Breast epithelium (tissue), 4 donors: ENCODE results near the gene BTRC. TPM values are rescaled to one million over a fixed set of nuclear protein-coding genes. Genes with fewer than 3 reads are reported as not detected.

Experiments used
- DNase-seq, 2 donors: peaks; one replicate each; pipeline ENCODE4 v3.0.0-alpha.2; 2019; ENCODE audit warnings: low spot score in 2 of 2
- H3K27ac ChIP-seq, 2 donors: fragments of 200-600 bp; sonication (generic) in 1 of 2; one replicate each; pipeline ENCODE4 v1.5.1; 2016 to 2019; ENCODE audit warnings: mild to moderate bottlenecking in 1 of 2
- H3K27me3 ChIP-seq, 2 donors: fragments of 200-600 bp; sonication (generic) in 1 of 2; one replicate each; pipeline versions ENCODE4 v1.5.1 to v1.6.0; 2017 to 2019; ENCODE audit warnings: control low read depth in 1 of 2, mild to moderate bottlenecking in 1 of 2
- H3K36me3 ChIP-seq: fragments of 200-600 bp; one replicate; pipeline ENCODE4 v1.5.1; 2019
- H3K4me1 ChIP-seq, 2 donors: fragments of 200-600 bp; sonication (generic); one replicate each; pipeline ENCODE4 v1.5.1; 2016 to 2019; ENCODE audit warnings: control low read depth in 1 of 2
- H3K4me3 ChIP-seq, 3 donors: fragments of 200-600 bp; sonication (generic); 1 replicate in 2 of 3; 2 replicates in 1 of 3; pipeline ENCODE4 v1.5.1; 2016 to 2019; ENCODE audit warnings: mild to moderate bottlenecking in 3 of 3, moderate library complexity in 2 of 3
- H3K9me3 ChIP-seq, 2 donors: fragments of 200-600 bp; sonication (generic) in 1 of 2; one replicate each; pipeline ENCODE4 v1.5.1; 2016 to 2019; ENCODE audit warnings: control low read depth in 1 of 2
- CTCF ChIP-seq, 3 donors: fragments of 450-650 bp; IDR thresholded peaks; one replicate each; pipeline ENCODE4 v1.5.1; 2016 to 2017; ENCODE audit warnings: antibody characterized with exemption in 3 of 3, mild to moderate bottlenecking in 3 of 3, moderate library complexity in 3 of 3
- POLR2A ChIP-seq: fragments of 450-650 bp; IDR thresholded peaks from one replicate; pipeline ENCODE4 v1.6.1; 2016; ENCODE audit warnings: antibody characterized with exemption, mild to moderate bottlenecking, moderate library complexity
- POLR2AphosphoS5 ChIP-seq, 3 donors: sonication (generic); formaldehyde crosslinking; IDR thresholded peaks; one replicate each; pipeline ENCODE4 v1.6.1; 2017; ENCODE audit warnings: antibody characterized with exemption in 3 of 3
- intact Hi-C: fragments of 100-400 bp; cut with DNase I; formaldehyde crosslinking; loops from one replicate; pipeline ENCODE4 v1.15.1; 2023; ENCODE audit warnings: low total_unique reads
- total RNA-seq, 3 donors: library from RNA; depleted of rRNA; stranded (reverse); fragments of >200 nt; gene quantifications; one replicate each; pipeline ENCODE4 v1.1.0, GENCODE V29; 2016

The BTRC gene
- total RNA-seq, 3 donors from 2014 or later = 13.4 to 24.3 (median 15.1) TPM

GRCh38 chr10:101525848-101526247 lies 171.9 kb downstream of the BTRC start:
- TF ChIP-seq POLR2AphosphoS5 (IDR thresholded peaks at IDR 0.05) (no peak), POLR2A (no peak), CTCF (IDR thresholded peaks at IDR 0.05) (no peak)
- H3K27ac ChIP-seq = no peak overlapping the region
- H3K27me3 ChIP-seq = no peaks in the 10 kb centered on the region
- H3K4me1 ChIP-seq = no peaks in the 10 kb centered on the region
- no peaks in the 10 kb centered on the region for H3K9me3 ChIP-seq
- no peak for DNase-seq
- H3K36me3 ChIP-seq = no peaks in the 10 kb centered on the region
- intact Hi-C loops = no loop called here
- no peak overlapping the region for H3K4me3 ChIP-seq

- intact Hi-C loops = no loop called here
These were observed 175.2 kb downstream of the BTRC start for GRCh38 chr10:101529207-101529606.

DNA sequence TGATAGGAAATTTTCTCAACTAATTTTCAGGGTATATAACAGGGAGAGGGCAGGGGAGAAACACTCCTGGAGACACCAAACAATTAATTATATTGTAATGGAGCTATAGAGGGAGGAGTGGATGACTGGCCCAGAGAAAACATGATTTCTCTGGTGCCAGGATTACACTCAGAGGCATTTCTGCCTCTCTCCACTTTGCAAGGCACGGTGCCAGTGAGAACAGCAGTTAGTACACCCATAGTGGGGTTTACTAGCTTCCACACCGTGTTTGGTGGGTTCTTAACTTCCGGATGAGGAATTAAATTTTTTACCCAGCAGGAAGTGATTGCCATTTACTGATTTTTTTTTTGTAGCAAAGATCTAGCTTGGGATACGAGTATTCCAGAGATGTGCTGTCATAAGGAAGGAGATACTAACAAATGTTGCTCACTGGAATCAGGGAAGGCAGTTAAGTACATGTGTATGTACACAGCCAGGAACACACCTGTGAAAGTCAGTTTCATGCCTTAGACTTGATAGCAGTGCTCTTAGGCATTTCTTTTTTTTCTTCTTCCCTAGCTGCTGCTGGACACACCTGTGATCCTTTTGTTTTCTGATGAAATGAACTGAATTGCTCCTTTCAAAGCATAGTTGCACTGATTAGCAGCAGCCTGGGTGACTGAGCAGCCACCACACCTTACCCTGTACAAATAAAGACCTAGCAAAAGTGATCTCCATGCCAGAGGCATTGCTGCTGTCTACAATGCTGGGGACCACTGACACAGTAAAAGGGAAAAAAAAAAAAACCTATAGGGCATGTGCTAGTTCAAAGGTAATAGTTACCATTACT lies 176.0 kb downstream of the BTRC start:
- Histone ChIP-seq H3K27me3 (no peaks in the 10 kb centered on the region), H3K4me3 (no peak overlapping the region), H3K9me3 (no peaks in the 10 kb centered on the region), H3K36me3 (no peaks in the 10 kb centered on the region), H3K4me1 (no peaks in the 10 kb centered on the region), H3K27ac (no peak overlapping the region)
- intact Hi-C loops = no loop called here
- no peak for DNase-seq
- TF ChIP-seq CTCF (IDR thresholded peaks at IDR 0.05) (no peak), POLR2A (no peak), POLR2AphosphoS5 (IDR thresholded peaks at IDR 0.05) (no peak)

More at GRCh38 chr10:101529207-101529606, 175.2 kb downstream of the BTRC start:
- H3K4me1 ChIP-seq = no peaks in the 10 kb centered on the region
- H3K9me3 ChIP-seq = no peaks in the 10 kb centered on the region
- no peak overlapping the region for H3K4me3 ChIP-seq
- H3K27ac ChIP-seq = no peak overlapping the region
- no peaks in the 10 kb centered on the region for H3K36me3 ChIP-seq
- no peak for TF ChIP-seq POLR2AphosphoS5 (IDR thresholded peaks at IDR 0.05)
- TF ChIP-seq POLR2A = no peak
- TF ChIP-seq CTCF (IDR thresholded peaks at IDR 0.05) = no peak
- DNase-seq = no peak
- H3K27me3 ChIP-seq = no peaks in the 10 kb centered on the region

DNA sequence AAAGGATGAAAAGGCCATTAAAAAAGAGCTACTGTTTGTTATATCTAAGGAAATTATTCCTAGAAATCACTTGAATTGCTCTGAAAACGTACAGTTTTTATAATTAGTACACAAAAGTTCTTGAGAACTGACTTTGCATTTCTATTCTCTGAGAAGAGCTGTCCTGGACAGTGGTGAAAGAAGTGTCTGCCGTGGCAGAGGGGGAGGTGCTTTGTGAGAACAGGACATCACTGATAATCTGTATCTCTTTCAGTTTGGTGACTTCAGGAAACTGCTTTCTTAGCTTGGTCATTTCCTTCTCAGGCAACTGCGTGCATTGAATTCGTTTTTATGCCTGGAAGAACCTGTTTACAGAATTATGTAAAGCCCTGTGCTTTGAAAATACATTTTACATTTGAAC lies 182.0 kb downstream of the BTRC start:
- intact Hi-C loops = no loop called here
- no peak overlapping the region for H3K27ac ChIP-seq
- H3K36me3 ChIP-seq = no peaks in the 10 kb centered on the region
- H3K4me3 ChIP-seq = no peak overlapping the region
- no peaks in the 10 kb centered on the region for H3K4me1 ChIP-seq
- DNase-seq = no peak
- H3K9me3 ChIP-seq = no peaks in the 10 kb centered on the region
- TF ChIP-seq POLR2A (no peak), POLR2AphosphoS5 (IDR thresholded peaks at IDR 0.05) (no peak), CTCF (IDR thresholded peaks at IDR 0.05) (no peak)
- H3K27me3 ChIP-seq = no peaks in the 10 kb centered on the region

- no peak for DNase-seq
- intact Hi-C loops = no loop called here
- Histone ChIP-seq H3K4me1 (no peaks in the 10 kb centered on the region), H3K36me3 (no peaks in the 10 kb centered on the region), H3K9me3 (no peaks in the 10 kb centered on the region), H3K27ac (no peak overlapping the region), H3K4me3 (no peak overlapping the region), H3K27me3 (no peaks in the 10 kb centered on the region)
- TF ChIP-seq POLR2AphosphoS5 (IDR thresholded peaks at IDR 0.05) = no peak
- peak in 1 of 3 donors; percentile 33 for TF ChIP-seq CTCF (IDR thresholded peaks at IDR 0.05)
These were observed 182.8 kb downstream of the BTRC start for GRCh38 chr10:101536800-101537199.
